Measurements from ENCODE around the gene FBLN5. TPM values are rescaled to one million over a fixed set of nuclear protein-coding genes. Genes with fewer than 3 reads are reported as not detected.

FBLN5 gene
- total RNA-seq, 4 donors from 2014 or later: 77.7 to 186 (median 127) TPM

DNA sequence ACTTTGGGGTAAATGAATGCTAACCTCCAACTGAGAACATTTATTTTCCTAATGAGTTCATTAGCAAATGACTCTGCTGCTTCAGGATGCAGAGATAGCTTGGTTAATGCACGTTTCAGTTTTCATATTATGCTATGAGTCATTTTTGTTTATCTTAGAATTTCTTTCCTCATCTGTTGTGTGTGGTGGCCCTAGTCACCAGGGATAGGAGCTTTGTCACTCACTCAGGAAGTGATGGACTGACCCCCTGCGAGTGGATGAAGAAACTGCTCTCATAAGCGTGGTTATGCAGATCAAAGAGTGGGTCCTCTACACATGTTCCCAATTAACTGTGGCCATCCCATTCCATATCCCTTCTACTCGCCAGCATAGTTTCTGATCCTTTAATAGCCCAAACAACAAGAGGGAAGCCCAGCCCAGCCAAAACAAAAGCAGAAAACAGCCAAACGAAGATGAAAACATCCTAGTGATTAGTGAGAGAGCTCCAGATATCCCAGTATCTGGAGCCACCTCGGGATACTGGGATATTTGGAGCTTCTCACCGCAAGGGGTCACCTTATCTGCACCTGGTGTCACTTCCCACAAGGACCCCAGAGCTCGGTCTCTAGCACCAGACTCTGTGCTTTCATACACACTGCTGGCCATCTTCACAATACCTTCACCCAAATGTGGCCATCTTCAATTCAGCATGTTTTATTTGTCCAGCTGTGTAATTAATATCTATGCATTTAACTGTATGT lies 88.8 kb downstream of the FBLN5 start:
- H3K36me3 ChIP-seq: no peaks in the 10 kb centered on the region
- H3K27ac ChIP-seq: no peak overlapping the region
- H3K27me3 ChIP-seq: peaks cover 6% of the 10 kb centered on the region
- no peaks in the 10 kb centered on the region for H3K9me3 ChIP-seq
- peak; percentile 51 for ATAC-seq
- H3K4me1 ChIP-seq: peaks cover 0 to 16% (median 4%) of the 10 kb centered on the region in 3 donors
- H3K4me3 ChIP-seq: no peak overlapping the region
- WGBS, 2 donors (ENCODE audit: low coverage in 1 of 2): 34 to 45% methylated on average over 5 to 7 of the region's 8 CpGs
- no peak for TF ChIP-seq POLR2AphosphoS5 (IDR thresholded peaks at IDR 0.05)
- no peak for TF ChIP-seq EP300 (IDR thresholded peaks at IDR 0.05)
- no peak for TF ChIP-seq POLR2A (IDR thresholded peaks at IDR 0.05)
- TF ChIP-seq, protein P1, sequence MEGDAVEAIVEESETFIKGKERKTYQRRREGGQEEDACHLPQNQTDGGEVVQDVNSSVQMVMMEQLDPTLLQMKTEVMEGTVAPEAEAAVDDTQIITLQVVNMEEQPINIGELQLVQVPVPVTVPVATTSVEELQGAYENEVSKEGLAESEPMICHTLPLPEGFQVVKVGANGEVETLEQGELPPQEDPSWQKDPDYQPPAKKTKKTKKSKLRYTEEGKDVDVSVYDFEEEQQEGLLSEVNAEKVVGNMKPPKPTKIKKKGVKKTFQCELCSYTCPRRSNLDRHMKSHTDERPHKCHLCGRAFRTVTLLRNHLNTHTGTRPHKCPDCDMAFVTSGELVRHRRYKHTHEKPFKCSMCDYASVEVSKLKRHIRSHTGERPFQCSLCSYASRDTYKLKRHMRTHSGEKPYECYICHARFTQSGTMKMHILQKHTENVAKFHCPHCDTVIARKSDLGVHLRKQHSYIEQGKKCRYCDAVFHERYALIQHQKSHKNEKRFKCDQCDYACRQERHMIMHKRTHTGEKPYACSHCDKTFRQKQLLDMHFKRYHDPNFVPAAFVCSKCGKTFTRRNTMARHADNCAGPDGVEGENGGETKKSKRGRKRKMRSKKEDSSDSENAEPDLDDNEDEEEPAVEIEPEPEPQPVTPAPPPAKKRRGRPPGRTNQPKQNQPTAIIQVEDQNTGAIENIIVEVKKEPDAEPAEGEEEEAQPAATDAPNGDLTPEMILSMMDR (IDR thresholded peaks at IDR 0.05): no peak

GRCh38 chr14:91857614-91858013 lies 89.9 kb downstream of the FBLN5 start:
- Histone ChIP-seq H3K36me3 (no peaks in the 10 kb centered on the region), H3K4me3 (no peak overlapping the region), H3K9me3 (no peaks in the 10 kb centered on the region), H3K4me1 (peaks cover 0 to 17% (median 4%) of the 10 kb centered on the region in 3 donors), H3K27me3 (peaks cover 6% of the 10 kb centered on the region), H3K27ac (no peak overlapping the region)
- ATAC-seq: no peak
- WGBS, 2 donors (ENCODE audit: low coverage in 1 of 2): 88 to 90% methylated on average over 2 of the region's 2 CpGs
- TF ChIP-seq, protein P1 (IDR thresholded peaks at IDR 0.05): no peak
- no peak for TF ChIP-seq POLR2AphosphoS5 (IDR thresholded peaks at IDR 0.05)
- no peak for TF ChIP-seq POLR2A (IDR thresholded peaks at IDR 0.05)
- no peak for TF ChIP-seq EP300 (IDR thresholded peaks at IDR 0.05)

- Histone ChIP-seq H3K4me3 (no peak overlapping the region), H3K9me3 (no peaks in the 10 kb centered on the region), H3K4me1 (peaks cover 0 to 17% (median 4%) of the 10 kb centered on the region in 3 donors), H3K36me3 (no peaks in the 10 kb centered on the region), H3K27me3 (peaks cover 3% of the 10 kb centered on the region), H3K27ac (peak overlapping the region in 2 of 4 donors; percentile 43 to 50)
- no peak for ATAC-seq
- no peak for TF ChIP-seq POLR2AphosphoS5 (IDR thresholded peaks at IDR 0.05)
- TF ChIP-seq, protein P1 (IDR thresholded peaks at IDR 0.05): no peak
- TF ChIP-seq POLR2A (IDR thresholded peaks at IDR 0.05): no peak
- TF ChIP-seq EP300 (IDR thresholded peaks at IDR 0.05): no peak
- 33 to 100% methylated on average over 1 of the region's 2 CpGs for WGBS, 2 donors (ENCODE audit: low coverage in 1 of 2)
Measured at GRCh38 chr14:91854327-91854934, 93.1 kb downstream of the FBLN5 start.

DNA sequence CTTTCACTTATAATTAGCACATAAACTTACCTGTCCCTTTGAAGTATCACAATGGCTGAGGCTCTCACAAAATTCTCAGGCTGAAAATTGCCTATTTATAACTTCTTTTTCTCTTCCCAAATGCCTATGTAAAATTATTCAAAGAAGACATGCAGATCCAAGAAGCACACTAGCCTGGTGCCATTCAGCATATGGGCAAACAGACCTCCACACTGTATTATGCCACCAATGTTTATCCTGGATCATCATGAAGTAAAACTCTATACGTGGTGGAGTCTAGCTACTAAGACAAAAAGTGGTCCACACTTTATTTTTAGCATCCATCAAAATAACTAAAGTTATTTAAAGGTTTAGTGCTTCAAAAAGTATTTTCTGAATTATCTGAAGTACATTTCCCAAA lies 95.9 kb downstream of the FBLN5 start:
- no peaks in the 10 kb centered on the region for H3K9me3 ChIP-seq
- TF ChIP-seq POLR2A (IDR thresholded peaks at IDR 0.05) (no peak), POLR2AphosphoS5 (IDR thresholded peaks at IDR 0.05) (no peak), EP300 (IDR thresholded peaks at IDR 0.05) (no peak)
- TF ChIP-seq, protein P1 (IDR thresholded peaks at IDR 0.05): no peak
- H3K27ac ChIP-seq: no peak overlapping the region
- WGBS, 2 donors (ENCODE audit: low coverage in 1 of 2): 0 to 5% methylated on average over 1 of the region's 1 CpG
- no peaks in the 10 kb centered on the region for H3K27me3 ChIP-seq
- ATAC-seq: no peak
- peaks cover 0 to 17% (median 4%) of the 10 kb centered on the region in 3 donors for H3K4me1 ChIP-seq
- H3K4me3 ChIP-seq: no peak overlapping the region
- H3K36me3 ChIP-seq: no peaks in the 10 kb centered on the region
